ENCODE data around the gene SLC26A1.
"Not testable (repeated sequence)": the region's sequence is repeated elsewhere in the genome, so short reads cannot be mapped to it uniquely, and the experiment has no call there.

SLC26A1 gene

GRCh38 chr4:982814-983213 lies 10.4 kb downstream of the SLC26A1 start:
- no peak for DNase-seq

DNA sequence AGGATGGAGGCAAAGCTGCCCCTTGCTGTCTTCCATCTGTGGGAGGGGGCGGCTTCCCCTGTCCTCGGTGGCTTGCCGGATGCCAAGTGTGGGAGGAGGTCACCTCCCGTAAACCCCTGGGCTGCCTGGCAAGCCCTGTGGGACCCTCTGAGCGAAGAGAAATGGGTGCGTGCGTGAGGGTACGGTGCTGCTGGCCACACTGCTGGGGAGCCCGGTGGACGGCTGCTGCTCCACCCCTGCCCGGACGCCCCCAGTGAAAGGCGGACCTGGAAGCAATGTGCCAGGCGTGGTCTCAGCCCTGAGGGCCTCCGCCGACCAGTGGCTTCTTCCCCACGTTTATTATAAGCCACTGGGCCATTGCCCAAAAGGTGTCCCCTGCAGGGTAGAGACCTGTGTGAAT lies 10.9 kb downstream of the SLC26A1 start:
- no peak for DNase-seq

GRCh38 chr4:978957-979701 lies 14.1 kb downstream of the SLC26A1 start:
- peak; percentile 44 for DNase-seq

GRCh38 chr4:976016-976415 lies 17.2 kb downstream of the SLC26A1 start:
- DNase-seq, result not testable (repeated sequence)

GRCh38 chr4:974668-975067 lies 18.5 kb downstream of the SLC26A1 start:
- DNase-seq, result no peak

DNA sequence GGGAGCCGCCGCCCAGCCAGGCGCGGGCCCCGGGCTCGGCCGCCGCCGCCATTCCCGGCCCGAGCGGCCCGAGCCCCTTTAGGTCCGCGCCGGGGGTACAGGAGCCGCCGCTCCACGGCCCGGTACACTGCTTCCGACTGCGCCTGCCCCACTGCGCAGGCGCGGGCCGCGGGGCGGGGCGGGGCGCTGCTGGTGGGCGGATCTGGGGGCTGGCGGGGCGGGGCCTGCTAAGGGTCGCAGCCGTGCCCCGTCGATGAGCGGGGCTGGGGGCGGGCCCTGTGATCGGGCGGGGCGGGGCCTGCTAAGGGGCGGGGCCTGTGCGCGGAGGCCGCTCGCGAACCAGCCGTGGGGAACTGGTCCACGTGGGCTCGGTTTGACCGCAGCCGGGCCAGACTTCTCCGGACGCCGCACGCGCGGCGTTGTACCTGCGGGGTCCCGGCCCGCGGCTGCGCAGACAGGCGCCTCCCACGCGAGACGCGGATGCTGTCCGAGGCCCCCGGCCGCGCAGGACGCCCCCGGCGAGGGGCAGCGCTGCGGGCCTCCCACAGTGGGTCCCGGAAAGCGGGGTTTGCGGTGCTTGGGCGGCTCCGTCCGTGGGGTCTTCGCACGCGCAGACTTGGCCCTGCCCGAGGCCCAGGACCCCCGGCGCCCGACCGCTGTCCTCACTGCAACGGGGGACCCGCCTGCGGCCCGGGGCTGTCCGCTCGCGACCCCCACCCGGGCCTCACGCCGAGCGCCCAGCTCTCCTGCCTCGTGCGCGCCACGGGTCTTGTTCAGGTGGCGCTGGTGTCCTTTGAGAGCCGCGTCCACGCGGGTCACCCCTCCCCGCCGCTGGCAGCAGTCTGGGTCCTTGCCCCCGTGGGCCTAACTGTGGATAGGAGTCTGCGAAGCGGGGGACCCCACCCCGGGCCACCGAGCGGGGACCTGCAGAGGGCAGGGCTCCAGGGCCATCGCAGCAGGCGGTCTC lies 19.5 kb downstream of the SLC26A1 start, which contains the start of gene DGKQ:
Gene DGKQ, minus strand, starts transcription at position 139 of the 967 bp plus-strand sequence. Its CDS starts 87 bp downstream, at position 52.
- DNase-seq, result peak; percentile 84

GRCh38 chr4:972651-973424 lies 20.4 kb downstream of the SLC26A1 start:
- no peak for DNase-seq

GRCh38 chr4:971666-972500 lies 21.3 kb downstream of the SLC26A1 start:
- DNase-seq, result no peak

GRCh38 chr4:970854-971520 lies 22.2 kb downstream of the SLC26A1 start:
- no peak for DNase-seq

GRCh38 chr4:970046-970745 lies 23.0 kb downstream of the SLC26A1 start:
- no peak for DNase-seq

DNA sequence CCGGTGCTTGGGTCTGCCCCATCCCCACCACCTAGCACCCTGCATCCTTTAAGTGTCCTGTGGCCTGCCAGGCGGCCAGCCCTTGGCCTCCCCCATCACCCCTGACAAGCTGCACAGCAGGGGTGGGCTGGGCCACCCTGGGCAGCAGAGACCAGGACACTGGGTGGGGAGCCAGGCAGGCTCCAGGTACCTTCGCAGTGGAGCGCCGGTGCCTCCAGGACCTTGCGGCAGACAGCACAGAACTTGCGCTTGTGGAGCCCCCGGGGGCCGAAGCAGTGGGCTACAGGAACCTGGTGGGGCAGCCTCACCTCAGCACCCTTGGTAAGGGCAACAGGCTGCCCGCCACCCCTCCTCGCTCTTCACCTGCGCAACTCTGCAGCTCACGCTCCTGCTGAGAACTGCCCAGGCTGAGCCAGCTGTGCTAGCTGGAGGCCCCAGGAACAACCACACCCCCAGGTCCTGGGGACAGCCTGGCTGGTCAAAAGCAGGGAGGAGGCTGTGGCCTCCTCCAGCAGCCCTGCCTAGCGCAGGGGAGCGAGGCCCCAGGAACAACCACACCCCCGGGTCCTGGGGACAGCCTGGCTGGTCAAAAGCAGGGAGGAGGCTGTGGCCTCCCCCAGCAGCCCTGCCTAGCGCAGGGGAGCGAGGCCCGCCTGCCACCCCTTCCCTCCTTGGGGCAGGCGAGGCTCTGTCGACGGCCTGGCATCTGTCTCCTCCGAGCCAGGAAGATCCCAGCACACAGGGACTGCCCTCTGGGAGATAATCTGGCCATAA lies 24.4 kb downstream of the SLC26A1 start:
- no peak for DNase-seq

DNA sequence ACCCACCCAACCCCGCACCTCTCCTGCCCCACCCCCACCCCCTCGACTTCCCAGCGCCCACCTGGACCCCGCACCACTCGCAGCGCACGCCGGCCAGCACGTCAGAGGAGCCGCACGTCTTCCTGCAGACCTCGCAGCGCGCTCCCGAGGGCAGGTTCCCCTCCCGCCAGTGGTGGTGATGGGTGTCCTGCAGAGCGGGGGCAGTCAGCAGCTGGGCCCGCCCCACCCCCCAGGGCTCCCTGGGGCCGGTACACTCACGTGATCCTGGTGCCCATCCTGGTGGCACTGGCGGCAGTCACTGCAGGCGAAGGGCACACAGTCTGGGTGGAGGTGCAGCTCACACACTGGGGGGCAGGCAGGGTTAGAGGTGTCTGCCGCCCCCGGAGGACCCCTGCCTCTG lies 25.0 kb downstream of the SLC26A1 start:
- no peak for DNase-seq

DNA sequence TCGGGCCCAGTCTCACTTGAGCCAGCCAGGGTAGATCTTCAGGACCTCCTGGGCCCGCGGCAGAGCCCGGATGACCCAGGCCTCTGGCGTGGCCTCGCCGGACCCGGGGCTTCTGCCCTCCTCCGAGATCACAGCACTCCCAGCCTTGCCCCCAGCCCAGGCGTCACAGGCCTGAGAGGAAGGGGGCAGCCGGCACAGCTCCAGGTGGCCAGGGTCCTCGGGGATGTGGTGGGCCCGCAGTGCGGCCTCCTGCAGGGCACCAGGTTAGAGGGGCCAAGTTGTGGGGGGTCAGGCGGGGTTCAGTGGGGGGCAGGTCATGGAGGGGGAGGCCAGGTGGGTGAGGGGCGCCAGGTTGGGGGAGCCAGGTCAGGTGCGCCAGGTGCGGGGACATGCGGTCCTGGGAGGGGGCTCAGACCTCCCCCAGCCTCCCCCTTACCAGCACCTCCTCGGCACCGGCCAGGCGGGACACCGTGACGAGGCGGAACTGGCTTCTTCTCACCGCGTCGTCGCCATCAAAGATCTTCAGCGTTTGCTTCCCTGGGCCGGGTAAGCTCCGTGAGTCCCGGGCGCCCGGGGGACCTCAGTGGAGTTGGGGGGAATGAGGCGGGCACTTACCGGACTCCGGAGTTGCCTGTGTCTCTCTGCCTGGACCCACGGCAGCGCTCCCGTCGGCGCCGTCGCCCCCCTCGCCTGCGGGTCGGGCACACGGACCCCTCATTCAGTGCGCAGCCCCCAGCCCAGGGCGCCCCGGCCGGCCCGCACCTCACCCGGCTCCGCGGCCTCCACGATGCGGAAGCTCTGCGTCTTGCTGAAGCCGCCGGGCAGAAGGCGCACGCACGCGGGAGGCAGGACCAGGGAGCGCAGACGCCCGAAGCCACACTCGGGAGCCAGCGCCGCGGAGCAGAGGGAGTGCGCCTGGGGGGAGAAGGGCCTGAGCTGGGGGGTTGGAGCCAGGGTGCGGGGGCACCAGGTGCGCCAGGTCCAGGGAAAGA lies 25.8 kb downstream of the SLC26A1 start:
- DNase-seq, result no peak

- no peak for DNase-seq
Observed at GRCh38 chr4:966266-967112, 26.7 kb downstream of the SLC26A1 start.

DNA sequence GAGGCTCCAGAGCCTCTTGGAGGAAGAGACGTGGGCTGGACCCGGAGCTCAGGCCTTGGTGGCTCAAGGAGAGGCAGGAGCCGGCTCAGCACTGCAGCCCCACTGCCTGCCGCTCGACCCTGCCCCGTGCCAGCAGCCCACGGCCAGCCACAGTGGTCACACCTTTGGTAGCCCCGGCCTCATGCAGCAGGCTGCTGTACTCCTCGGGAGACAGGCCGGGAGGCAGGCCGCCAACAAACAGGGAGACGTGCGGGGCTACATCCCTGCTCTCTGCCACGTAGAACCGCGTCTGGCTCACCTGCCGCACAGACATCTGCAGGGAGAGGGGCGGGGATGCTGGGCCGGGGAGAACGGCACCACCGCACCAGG lies 27.5 kb downstream of the SLC26A1 start:
- no peak for DNase-seq

DNA sequence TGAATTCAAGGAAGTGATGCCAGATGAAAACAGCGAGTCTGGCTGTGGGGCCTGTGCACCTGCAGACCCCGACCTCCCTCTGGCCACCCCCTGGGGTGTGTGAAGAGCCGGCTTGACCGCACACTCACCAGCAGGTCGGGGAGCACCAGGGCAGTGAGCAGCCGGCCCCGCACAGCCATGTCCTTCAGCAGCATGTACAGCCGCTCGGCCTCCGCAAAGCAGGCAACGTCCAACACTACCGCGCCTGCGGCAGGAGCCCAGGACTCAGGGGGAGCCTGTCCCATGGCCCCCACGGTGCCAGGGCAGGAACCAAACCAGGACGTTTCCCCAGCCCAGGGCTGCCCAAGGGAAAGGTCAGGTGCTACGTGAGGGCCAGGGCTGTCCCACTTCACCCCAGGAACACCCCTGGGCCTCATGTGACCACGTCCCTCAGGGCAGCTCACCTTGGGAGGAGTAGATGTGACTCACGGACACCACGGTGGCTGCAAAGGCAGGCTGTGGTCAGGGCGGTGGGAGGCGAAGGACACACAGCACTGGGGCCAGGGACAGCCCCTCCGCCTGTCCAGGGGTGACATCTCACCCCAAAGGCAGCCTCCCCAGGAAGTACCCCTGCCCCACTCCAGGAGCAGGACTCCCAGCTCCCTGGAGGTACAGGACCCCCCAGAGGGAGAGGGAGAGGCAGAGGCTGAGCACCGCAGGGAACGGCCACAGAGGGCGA lies 28.0 kb downstream of the SLC26A1 start:
- DNase-seq, result no peak

All from fibroblast of skin of right quadriceps (primary cell).